ENCODE data around the gene COL12A1.

DNA sequence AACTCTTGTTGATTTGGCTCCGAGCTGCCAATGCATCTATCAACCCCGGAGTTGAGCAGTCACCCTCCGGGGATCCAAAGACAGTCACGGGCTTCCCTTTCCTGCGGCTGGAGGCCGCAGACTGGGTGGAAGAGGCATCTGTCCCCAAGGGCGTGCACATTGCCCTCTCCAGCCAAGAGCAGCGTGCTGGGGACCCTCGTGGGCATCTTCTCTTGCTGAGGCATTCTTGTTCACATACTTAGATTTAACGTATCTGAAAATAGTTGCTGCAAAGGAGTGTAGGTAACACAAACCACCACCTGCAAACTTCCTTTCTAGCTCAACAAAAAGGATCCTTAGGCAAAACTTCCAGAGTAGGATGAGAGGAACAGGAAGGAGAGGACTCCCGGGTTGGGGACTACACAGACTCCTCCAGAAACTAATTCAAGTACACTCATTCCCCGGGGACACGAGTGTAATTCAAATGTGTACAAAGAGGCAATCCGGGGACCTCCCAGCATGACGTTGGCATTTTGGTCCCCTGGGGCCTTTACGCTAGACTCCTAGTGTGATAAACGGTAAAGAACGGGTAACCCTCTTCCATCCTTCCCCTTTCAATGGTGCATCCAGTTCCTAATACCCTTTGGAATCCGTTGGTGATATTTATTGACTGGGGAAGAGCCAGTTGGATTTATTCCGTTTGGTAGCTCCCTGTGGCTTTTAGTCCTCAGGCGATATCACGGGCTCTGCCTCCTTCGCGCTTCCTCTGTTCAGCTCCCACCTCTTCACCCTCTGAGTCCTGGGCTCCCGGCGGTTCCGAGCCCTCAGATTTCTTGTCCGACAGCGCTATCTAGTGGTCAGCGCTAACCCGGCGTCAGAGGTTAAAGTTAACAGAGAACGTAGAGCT, 2.7 kb upstream of the COL12A1 start:
- TF ChIP-seq POLR2A (IDR thresholded peaks at IDR 0.05): no peak
- peak; percentile 86 to 90 (median 87) for TF ChIP-seq CTCF (IDR thresholded peaks at IDR 0.05)

Measured in right lobe of liver (tissue), 4 donors.